PC-3 (cell line): ENCODE measurements around the gene AGAP5.

Source experiments
- CTCF ChIP-seq: fragments of 300-600 bp; sonication (generic); conservative IDR thresholded peaks from 2 replicates; pipeline ENCODE4 v1.5.1; 2017; ENCODE audit warnings: antibody characterized with exemption, low read depth, mild to moderate bottlenecking, low read length
- EZH2 ChIP-seq: fragments of 300-600 bp; sonication (generic); IDR thresholded peaks from one replicate; pipeline ENCODE4 v1.6.1; 2017; ENCODE audit warnings: antibody characterized with exemption, mild to moderate bottlenecking, low read length; ENCODE audit not compliant: unreplicated experiment

GRCh38 chr10:73742454-73742734, 44.5 kb upstream of the AGAP5 start:
- TF ChIP-seq CTCF (no peak), EZH2 (no peak)
